GM19395 (cell line): Measurements from ENCODE around the gene LEF1.

Experiments used
- ATAC-seq: cut with Tn5 transposase; IDR thresholded peaks from one replicate; pipeline ENCODE4 v1.9.1; 2021; ENCODE audit warnings: mild to moderate bottlenecking, moderate library complexity; ENCODE audit not compliant: unreplicated experiment

Gene LEF1

DNA sequence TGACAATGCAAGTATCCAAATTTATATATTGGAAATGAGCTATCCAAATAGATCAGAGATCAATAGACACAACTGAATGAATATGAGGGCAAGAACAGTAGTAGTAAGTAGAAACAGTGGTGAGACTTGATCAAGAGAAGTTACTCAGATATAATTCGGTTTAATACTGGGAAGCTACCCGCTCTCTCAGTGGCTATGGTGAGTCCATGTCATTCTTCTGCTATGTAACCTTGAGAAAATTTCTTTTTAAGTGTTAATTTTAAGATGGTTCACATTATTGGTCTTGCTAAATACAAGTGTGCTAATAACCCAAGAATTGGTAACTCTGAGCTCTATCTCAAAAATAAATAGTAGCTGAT, 53.6 kb downstream of the LEF1 start:
- no peak for ATAC-seq

DNA sequence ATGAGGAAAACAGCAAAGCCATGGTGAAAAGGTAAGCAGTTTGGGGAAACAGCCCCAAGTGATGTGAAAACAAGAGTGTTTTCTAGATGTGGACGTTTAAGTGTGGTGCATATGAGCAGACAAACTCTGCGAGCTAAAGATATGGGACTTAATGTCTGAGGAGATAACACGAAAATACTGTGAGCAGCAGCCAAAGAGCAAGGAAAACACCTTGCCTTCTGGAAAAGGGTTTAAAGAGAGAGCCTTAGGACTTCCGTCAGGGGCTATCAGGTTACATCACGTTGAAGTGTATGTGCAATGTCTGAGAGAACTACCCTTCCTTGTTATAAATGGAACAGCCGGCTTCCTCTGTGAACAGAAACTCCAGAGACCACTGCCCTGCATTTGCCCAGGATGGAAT, 54.2 kb downstream of the LEF1 start:
- ATAC-seq, result no peak

DNA sequence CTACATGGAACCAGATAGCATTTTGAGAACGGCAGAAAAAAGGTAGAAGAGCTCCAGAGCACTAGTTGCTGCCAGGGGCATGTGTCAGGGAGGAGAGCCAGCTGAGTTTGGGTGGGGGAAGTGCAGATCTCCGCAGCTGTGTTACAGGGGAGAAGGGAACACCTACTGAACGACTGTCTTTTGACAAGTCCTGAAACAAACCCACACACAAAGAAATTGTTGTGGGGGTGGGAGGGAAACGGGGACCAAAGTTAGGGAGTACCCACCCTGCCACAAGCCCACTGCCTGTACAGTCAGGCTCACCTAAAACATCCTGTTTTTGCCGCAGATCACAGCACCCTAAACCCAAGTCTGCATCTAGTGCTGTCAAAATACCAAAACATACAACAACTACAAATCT, 55.5 kb downstream of the LEF1 start:
- no peak for ATAC-seq

DNA sequence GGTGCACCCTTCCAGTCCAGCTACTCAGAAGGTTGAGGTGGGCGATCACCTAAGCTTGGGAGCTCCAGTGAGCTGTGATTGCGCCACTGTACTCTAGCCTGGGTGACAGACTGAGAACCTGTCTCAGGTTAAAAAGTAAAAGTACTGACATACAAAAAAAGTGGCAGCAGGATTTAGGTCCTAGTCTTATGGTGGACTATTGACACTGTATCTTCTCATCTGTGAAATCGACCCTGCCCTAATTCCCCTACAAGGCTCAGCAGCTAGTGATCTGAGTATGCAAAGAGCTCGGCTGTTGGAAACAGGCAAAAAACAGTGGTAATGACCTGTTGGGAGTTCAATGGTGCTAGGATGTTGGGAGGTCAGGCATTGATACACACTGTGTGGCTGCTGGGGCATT, 57.0 kb downstream of the LEF1 start:
- ATAC-seq, result no peak

DNA sequence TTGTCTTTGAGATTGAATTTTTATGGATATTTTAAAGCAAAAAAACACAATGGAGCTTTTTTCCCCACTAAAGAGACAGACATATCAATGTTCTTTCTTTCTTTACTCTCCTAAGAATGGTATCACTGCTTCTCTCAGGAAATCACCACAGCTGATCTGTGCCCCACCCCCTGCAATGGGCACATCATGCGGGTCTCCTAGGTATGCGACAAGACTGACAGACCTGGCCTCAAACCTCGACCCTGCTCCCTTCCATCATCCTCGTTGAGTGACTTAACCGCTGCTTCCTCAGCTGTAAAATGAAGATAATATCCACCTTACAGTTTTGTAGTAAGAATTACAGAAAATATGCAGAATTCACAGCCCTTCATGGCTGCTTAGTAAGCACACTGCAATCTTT, 58.3 kb downstream of the LEF1 start:
- ATAC-seq, result peak; percentile 16

DNA sequence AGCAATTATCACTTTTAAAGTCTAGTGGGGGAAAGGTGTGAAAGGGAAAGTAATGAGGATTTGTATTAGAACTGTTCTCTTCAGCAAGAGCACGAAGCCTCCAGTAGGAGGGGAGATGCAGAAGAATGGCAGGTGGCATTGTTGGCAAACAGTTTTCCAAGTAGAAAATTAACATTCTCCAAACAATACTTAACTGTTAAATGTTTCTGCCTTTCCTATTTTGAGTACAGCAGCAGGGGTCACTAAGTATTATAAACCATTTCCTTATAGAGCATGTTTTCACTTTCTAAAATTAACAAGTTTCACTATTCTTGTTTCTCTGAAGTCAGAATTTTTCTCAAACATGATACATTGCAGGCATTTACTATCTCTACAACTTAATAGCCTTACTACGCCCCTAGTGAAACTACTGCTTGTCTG, 58.7 kb downstream of the LEF1 start:
- peak; percentile 86 for ATAC-seq

DNA sequence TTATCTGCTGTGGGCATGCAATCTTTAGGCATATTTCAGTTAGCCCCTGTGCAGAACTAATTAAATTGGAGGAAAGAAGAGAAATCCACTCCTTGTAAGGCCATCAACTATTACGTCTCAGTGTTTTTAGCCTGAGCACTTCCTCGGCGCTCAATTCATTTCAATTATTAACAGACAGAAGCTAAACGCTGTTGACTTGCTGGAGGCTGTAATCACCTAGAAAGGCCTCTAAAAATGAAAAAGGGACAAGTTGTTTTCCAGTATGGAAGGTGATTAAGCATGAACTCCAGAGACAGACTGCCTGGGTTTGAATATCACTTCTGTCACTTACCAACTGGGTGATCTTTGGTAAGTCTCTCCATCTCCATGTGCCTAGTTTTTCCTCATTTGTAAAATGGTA, 59.6 kb downstream of the LEF1 start:
- no peak for ATAC-seq

DNA sequence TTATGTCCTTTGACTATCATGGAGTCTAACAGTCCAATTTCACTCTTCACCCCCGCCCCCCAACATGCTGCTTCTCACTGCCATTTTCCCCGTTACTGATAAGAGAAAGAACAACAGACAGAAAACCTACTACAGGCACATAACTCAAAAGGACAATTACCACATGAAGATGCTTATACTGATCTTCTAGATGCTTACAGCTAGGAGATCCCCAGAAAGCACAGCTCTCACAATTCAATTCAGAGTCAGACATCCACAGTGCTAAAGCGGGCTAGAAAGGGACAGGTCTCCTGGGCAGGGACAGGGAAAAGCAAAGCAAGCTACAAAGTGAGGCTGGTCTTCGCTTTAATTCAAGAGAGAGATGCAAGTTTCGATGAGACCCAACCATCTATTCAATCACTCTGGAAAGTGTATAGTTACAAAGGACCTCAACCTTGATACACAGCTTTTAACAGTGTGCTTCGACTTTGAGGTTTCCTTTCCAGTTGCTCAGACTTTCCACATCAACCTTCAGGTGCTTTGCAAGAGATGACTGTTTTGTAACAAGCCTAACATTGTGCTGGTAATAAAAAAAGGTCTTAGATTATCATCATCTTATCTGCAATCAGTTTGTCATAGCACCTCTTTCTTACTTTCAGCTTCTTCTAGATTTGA, 60.9 kb downstream of the LEF1 start:
- ATAC-seq, result no peak

DNA sequence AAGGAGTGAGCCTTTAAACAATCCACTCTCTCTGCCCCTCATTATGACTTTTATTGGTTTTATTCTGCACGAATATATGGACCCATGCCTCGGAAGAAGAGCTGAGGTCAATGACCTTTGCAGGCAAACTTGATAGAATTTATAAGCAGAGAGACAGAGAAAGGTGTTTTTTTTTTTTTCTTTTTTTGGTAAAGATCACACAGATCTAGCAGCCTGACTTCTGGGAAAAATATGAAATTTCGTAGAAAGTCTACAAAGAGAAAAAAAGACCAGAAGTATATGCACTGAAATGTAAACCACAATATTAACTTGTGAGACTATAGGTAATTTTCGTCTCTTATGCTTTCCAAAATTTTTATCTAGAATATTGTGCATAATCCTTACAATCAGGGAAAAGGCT, 61.6 kb downstream of the LEF1 start:
- ATAC-seq, result no peak

DNA sequence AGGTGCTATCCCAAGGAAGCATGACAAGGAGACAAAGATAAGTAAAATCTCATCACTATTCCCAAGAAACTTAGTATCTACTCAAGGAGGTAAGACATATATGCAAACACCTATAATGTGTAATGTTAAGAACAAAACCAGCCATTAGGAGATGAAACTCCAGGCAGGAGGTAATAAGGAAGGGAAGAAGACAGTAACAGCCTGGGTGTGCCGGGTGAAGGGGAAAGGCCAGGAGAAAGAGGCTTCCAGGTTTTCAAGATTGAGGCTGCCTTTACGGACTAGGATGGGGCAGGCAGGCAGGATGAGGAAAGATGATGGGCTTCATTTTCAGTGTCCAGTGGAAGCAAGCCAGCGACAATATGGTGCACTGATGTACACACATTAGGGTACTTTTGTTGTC, 62.5 kb downstream of the LEF1 start:
- ATAC-seq, result no peak

DNA sequence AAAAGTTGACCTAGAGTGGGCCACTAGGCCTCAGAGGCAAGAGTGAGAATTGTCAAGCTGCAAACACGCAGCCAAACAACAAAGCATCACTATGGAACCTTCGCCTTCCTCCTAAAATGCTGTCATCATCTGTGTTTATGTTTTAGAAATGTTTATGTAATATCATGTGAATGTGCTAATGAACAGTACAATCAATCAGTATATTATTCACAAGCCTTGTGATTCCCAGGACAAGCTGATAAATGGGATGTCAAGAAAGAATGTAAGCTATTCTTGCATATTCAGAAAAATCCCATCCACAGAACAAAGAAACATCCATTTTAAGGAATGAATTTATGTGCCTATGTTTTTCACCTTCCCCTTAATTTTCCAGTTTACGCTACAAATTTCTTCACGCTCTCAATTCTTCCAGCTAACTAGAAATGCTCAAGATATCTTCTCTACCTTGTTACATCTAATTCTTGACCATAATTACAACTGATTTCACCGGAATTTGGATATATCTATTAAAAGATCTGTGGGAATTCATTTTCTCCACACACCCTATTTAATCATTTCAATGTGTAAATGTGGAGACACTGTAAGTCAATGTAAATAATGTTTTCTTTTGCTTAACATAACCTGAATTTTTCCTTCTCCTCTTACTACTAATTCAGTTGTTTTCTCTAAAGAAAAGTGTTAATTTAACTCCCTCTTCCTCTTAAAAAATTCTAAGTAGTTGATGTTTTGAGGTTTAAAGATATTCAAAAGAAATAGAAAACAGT, 65.5 kb downstream of the LEF1 start:
- no peak for ATAC-seq

DNA sequence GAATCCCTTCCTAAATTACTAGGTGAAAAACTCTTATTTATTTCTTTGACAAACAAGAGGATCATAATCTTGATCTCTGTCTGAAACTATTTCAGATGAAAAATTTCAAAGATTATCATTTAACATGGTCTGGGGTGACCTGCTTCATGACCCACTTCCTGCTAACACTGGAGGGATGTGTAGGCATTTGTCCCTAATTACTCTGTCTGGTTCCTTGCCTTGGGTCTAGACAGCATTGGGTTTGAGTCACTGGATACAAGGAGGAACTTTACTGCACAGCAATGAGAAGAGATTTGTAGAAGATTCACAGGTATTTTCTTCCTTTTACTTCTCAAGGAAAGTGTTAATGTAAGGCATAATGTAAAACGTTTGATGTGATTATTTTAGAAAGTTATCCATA, 67.9 kb downstream of the LEF1 start:
- ATAC-seq, result no peak

DNA sequence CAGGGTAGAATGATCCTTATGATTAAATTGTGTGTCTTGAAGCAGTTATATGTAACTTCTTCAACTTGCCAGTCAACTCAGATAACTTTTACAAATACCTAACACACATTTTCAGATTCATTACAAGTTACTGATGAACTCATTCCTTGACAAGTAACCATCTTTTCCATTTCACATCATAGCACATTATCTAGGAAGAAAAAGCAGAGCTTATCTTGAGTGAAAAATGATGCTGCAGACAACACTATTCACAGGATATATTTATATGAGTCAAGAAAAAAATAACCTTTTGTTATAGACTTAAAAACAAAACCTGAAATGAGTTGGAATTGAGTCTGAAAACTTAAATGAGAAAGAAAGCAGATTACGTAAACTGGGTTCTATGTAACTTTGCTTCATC, 68.9 kb downstream of the LEF1 start:
- ATAC-seq, result no peak

DNA sequence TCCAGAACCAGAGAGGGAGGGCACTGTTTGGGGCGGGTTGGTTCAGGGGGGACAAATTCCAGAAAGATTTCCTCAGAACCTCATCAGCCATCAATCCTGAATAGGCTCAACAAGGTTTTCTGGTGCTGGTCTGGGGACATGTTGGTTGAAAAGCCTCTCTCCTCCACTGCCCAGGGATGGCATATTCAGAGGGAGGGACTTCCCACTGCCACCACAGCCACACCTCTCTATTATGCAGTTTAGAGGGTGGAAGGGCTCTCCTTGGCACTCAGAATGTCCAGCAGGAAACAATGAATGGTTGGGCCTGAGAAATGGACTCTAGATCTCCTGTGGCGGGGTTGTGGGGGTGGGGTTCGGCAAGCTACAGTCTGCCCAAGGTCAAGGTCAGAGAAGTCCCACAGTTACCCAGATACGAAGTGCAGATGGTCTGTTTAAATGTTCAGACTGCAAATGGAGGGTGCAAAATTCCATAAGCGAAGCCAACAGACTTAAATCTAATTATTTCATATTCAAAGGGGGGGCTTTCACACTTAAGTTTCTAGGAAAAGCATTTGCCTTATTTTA, 70.7 kb downstream of the LEF1 start:
- no peak for ATAC-seq

DNA sequence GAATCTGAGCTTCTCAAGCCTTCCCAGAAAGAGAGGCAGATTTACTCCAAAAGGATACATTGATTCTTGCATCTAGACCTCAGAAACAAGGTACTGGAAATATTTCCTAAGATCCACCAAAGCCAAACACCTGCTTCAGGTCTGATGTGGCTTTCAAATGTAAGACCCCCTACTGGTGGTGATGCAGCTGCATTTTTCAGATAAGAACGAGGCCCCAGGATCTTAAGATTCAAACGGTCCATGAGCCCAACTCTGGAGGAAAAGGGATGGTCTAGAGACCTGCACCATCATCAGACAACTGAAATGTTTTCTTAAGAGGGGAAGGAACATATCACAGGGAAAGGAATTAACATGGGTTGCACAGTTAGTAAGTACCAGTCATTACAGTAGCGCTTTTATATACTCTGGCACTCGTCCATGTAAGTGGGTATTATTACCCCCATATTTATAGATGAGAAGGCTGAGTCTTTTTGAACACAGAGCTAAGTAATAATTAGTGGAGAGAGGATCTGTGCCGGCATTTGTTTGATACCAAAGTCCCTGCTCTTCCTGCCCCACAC, 73.7 kb downstream of the LEF1 start:
- ATAC-seq, result no peak

DNA sequence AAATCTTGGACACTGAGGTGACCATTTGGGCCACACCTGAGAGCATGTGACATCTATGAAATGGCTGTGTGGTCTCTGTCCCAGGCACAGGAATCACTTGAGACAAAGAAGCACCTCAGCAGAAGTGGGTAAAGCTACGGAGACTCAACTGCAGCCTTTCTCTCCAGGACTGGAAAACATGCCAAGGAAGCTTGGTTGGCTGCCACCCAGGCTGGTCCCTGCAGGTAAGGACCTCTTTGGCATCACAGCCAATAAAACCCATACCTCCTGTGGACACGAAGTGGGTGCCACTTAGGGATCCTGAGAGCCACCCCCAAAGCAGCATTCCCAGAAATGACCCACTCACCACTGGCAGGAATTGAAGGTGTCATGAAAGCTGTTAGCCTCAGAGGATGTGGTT, 74.6 kb downstream of the LEF1 start:
- ATAC-seq, result no peak

DNA sequence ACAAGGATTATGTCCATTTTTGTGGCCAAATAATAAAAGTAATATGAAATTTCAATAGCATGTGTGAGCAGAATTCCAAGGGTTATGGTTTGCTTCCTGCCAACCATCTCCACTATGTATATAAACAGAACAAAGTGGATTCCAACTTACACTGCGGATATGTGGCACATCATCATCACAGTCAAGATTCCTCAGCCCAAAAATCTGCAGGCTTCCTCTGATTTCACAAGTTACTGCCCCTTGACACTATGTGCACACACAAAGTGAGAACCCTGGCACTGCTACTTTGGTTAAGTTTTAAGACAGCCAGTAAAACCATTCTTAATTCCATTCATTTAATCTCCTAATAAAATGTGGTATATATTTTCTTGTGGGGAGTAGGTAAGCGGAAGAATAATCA, 76.4 kb downstream of the LEF1 start:
- ATAC-seq, result no peak

DNA sequence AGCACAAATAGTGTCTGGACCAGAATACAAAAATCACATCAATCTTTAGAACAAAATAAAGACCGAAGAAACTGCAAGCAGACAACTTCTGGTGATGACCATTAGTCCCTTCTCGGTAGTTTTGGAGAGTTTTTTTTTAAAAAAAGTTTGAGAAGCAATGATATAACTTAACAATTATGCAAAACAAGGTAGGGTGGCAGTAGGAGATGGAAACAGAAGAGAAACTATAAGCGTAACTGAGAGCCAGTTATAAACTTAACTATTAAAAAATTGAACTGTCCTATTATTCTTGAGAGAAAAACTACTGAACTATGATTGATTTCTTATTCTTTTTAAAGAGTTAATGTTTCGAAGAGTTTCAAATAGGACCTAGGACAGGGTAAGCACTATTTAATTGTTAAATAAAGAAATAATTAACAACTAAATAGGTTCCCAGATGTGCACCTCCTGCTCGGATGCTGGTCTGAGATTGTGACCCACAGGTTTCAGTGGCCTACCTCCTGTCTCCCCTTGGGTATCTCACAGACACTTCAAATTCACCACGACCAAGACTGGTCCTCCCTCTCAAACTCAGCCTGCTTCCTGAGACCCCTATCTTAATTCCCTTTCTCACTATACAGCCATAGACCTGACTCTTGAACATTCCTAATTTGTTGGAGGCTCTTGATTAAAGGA, 81.3 kb downstream of the LEF1 start:
- no peak for ATAC-seq

DNA sequence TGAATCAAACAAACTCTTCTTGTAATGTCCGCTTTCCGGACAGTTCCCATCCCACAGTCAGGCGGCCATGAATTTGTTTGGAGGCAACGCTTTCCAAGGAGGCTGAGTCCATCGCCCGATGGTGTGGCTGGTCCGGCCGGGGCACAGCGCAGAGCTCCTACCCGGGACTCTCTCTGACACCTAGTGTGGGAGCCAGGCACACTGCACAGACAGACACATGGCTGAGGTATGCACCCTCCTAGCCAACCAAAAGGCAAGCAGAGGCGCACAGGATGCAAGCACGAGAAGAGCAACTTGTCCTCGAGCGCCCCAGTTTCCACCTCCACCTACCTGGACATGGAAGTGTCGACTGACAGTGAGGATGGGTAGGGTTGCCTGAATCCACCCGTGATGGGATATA, 87.5 kb downstream of the LEF1 start:
- ATAC-seq, result no peak

DNA sequence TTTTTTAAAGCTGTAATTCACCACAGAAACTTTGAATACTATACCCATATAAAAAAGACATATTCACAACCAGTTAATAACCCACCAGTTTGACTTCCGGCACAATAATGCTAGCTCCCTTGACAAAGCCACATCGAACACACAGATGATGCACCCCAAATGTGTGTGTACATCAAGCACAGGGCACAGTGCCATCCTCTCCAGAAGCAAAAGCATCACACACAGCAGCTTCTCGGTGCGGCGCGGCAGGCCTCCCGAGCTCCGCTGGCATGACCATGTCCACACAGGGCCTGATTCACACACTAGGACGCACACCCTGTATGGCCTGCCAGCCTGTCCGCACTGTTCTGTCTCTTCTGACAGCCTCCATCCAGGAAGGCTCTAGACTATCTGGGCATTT, 88.0 kb downstream of the LEF1 start:
- no peak for ATAC-seq

DNA sequence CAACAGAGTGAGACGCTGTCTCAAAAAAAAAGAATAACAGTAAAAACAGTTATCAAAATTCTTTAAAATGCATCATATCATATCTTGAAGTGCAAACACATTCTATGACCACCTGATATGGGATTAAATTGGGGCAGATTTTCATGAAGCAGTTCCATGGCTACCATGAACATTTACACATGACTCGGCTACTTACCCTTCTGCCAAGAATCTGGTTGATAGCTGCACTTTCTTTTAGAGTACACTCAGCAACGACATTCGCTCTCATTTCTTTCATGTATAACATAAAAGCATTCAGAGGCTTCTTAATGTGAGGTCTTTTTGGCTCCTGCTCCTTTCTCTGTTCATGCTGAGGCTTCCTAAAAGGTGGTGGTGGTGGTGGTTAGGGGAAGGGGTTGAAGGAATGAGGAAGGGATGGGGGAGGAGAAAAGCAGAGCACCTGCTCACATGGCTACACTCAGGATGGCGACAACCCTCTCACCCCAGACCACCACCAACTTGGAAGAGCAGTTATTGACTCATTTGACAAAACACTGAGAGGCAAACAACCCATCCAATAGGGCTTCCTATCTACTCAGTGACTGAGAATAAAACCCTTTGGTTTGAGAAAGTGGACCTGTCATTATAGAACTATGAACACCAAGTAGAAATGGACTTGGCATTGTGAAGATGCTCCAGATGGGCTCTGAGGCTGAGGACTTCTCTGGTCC, 90.6 kb downstream of the LEF1 start:
- ATAC-seq, result no peak
